ENCODE data around the gene CAMK2B.

GRCh38 chr7:44341401-44341800 lies 16.0 kb upstream of the CAMK2B start:
- TF ChIP-seq, protein P1, sequence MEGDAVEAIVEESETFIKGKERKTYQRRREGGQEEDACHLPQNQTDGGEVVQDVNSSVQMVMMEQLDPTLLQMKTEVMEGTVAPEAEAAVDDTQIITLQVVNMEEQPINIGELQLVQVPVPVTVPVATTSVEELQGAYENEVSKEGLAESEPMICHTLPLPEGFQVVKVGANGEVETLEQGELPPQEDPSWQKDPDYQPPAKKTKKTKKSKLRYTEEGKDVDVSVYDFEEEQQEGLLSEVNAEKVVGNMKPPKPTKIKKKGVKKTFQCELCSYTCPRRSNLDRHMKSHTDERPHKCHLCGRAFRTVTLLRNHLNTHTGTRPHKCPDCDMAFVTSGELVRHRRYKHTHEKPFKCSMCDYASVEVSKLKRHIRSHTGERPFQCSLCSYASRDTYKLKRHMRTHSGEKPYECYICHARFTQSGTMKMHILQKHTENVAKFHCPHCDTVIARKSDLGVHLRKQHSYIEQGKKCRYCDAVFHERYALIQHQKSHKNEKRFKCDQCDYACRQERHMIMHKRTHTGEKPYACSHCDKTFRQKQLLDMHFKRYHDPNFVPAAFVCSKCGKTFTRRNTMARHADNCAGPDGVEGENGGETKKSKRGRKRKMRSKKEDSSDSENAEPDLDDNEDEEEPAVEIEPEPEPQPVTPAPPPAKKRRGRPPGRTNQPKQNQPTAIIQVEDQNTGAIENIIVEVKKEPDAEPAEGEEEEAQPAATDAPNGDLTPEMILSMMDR (IDR thresholded peaks at IDR 0.05; ENCODE audit: poor library complexity): no peak
- no peak for TF ChIP-seq EZH2phosphoT487 (IDR thresholded peaks at IDR 0.05; ENCODE audit: low read depth, severe bottlenecking, unreplicated experiment)
- TF ChIP-seq EZH2 (IDR thresholded peaks at IDR 0.05; ENCODE audit: borderline replicate concordance): no peak

Measured in hepatocyte (in vitro differentiated cells).